Loucy (cell line): ENCODE measurements around the gene CELF4.

Experiments
- EZH2phosphoT487 ChIP-seq: fragments of 200-600 bp; IDR thresholded peaks from 2 replicates; pipeline ENCODE4 v1.6.1; 2018; ENCODE audit warnings: antibody characterized with exemption, mild to moderate bottlenecking, moderate library complexity, borderline replicate concordance
- TF ChIP-seq, protein P1 (sequence below): fragments of 200-600 bp; sonication (generic); conservative IDR thresholded peaks from 2 replicates; pipeline ENCODE4 v1.5.1; 2014; ENCODE audit warnings: mild to moderate bottlenecking, antibody characterized with exemption, low read length

DNA sequence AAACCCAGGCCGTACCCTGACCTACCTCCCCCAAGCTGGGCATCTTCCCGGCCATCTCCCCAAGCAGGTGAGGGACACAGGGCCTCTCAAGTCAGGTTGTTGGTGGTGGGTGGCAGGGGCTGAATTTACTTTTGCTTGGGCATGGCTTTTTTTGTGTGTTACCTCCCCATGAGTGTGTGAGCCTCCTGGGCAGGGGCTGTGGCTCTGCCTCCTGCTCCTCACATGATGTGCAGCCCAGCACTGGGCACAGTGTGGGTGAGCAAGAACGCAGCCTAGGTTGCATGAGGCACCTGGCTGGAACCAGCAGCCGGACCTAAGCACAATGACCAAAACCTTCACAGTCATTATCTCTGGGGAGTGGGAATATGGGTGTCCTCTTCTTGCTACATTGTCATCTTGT is 22.3 kb downstream of the CELF4 start:
- TF ChIP-seq, protein P1, sequence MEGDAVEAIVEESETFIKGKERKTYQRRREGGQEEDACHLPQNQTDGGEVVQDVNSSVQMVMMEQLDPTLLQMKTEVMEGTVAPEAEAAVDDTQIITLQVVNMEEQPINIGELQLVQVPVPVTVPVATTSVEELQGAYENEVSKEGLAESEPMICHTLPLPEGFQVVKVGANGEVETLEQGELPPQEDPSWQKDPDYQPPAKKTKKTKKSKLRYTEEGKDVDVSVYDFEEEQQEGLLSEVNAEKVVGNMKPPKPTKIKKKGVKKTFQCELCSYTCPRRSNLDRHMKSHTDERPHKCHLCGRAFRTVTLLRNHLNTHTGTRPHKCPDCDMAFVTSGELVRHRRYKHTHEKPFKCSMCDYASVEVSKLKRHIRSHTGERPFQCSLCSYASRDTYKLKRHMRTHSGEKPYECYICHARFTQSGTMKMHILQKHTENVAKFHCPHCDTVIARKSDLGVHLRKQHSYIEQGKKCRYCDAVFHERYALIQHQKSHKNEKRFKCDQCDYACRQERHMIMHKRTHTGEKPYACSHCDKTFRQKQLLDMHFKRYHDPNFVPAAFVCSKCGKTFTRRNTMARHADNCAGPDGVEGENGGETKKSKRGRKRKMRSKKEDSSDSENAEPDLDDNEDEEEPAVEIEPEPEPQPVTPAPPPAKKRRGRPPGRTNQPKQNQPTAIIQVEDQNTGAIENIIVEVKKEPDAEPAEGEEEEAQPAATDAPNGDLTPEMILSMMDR = no peak
- no peak for TF ChIP-seq EZH2phosphoT487
